Stimulated activated CD4-positive, alpha-beta T cell treated with anti-CD3 and anti-CD28 coated beads, Interleukin-12 subunit alpha, Interleukin-12 subunit beta, amount 100 ng/mL, for 4 hours (primary cell): ENCODE measurements around the gene STEAP1B.
"Not testable (repeated sequence)": the region's sequence is repeated elsewhere in the genome, so short reads cannot be mapped to it uniquely, and the experiment has no call there.

Experiments
- DNase-seq: peaks from one replicate; pipeline ENCODE4 v3.0.0-alpha.2; 2020

STEAP1B gene

GRCh38 chr7:22452142-22452959, 47.6 kb downstream of the STEAP1B start:
- peak; percentile 25 for DNase-seq

GRCh38 chr7:22450013-22450412, 50.0 kb downstream of the STEAP1B start:
- not testable (repeated sequence) for DNase-seq

GRCh38 chr7:22447762-22448161, 52.2 kb downstream of the STEAP1B start:
- no peak for DNase-seq

GRCh38 chr7:22447008-22447407, 53.0 kb downstream of the STEAP1B start:
- DNase-seq, result no peak

GRCh38 chr7:22445853-22446252, 54.1 kb downstream of the STEAP1B start:
- DNase-seq, result no peak

- no peak for DNase-seq
Measured at GRCh38 chr7:22445140-22445743, 54.7 kb downstream of the STEAP1B start.

GRCh38 chr7:22444181-22444971, 55.6 kb downstream of the STEAP1B start:
- DNase-seq, result no peak

GRCh38 chr7:22443370-22444180, 56.4 kb downstream of the STEAP1B start:
- DNase-seq, result no peak

GRCh38 chr7:22442882-22443369, 57.1 kb downstream of the STEAP1B start:
- no peak for DNase-seq

GRCh38 chr7:22442187-22442881, 57.7 kb downstream of the STEAP1B start:
- DNase-seq, result no peak

- DNase-seq, result no peak
Measured at GRCh38 chr7:22441157-22441556, 58.8 kb downstream of the STEAP1B start.

GRCh38 chr7:22438994-22439393, 61.0 kb downstream of the STEAP1B start:
- no peak for DNase-seq

- DNase-seq, result not testable (repeated sequence)
Measured at GRCh38 chr7:22436552-22436951, 63.4 kb downstream of the STEAP1B start.

- DNase-seq, result no peak
Measured at GRCh38 chr7:22435720-22436119, 64.3 kb downstream of the STEAP1B start.

GRCh38 chr7:22435105-22435504, 64.9 kb downstream of the STEAP1B start:
- no peak for DNase-seq

GRCh38 chr7:22433710-22434460, 66.1 kb downstream of the STEAP1B start:
- no peak for DNase-seq

- not testable (repeated sequence) for DNase-seq
Measured at GRCh38 chr7:22433165-22433700, 66.8 kb downstream of the STEAP1B start.

GRCh38 chr7:22432203-22432718, 67.7 kb downstream of the STEAP1B start:
- DNase-seq, result no peak

- no peak for DNase-seq
Measured at GRCh38 chr7:22430457-22430856, 69.5 kb downstream of the STEAP1B start.

GRCh38 chr7:22429386-22429785, 70.6 kb downstream of the STEAP1B start:
- no peak for DNase-seq

GRCh38 chr7:22427855-22428254, 72.1 kb downstream of the STEAP1B start:
- no peak for DNase-seq
